Measurements from ENCODE around the gene RUNX2. TPM values are rescaled to one million over a fixed set of nuclear protein-coding genes. Genes with fewer than 3 reads are reported as not detected.

The RUNX2 gene
- total and polyA plus RNA-seq, 8 donors: 0.09 to 3.8 (median 0.35) TPM

DNA sequence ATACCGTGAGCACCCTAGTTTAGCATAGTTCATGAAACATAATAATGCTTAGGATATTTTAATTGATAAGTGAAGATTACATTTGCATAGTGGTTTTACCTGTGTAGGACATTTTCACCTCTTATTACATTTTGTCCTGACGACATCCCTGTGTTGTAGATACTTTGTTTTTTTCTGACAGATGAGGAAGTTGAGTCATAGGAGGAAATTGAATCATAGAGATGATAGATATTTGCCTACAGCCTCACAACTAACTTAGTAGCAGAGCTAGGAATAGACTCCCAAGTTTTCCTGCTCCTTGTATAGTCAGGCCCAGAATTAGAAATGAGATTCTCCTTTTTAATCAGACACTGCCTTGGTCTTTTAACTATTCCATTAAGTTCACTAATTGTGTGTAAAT lies 150.1 kb downstream of the RUNX2 start:
- TF ChIP-seq, protein P1, sequence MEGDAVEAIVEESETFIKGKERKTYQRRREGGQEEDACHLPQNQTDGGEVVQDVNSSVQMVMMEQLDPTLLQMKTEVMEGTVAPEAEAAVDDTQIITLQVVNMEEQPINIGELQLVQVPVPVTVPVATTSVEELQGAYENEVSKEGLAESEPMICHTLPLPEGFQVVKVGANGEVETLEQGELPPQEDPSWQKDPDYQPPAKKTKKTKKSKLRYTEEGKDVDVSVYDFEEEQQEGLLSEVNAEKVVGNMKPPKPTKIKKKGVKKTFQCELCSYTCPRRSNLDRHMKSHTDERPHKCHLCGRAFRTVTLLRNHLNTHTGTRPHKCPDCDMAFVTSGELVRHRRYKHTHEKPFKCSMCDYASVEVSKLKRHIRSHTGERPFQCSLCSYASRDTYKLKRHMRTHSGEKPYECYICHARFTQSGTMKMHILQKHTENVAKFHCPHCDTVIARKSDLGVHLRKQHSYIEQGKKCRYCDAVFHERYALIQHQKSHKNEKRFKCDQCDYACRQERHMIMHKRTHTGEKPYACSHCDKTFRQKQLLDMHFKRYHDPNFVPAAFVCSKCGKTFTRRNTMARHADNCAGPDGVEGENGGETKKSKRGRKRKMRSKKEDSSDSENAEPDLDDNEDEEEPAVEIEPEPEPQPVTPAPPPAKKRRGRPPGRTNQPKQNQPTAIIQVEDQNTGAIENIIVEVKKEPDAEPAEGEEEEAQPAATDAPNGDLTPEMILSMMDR (IDR thresholded peaks at IDR 0.05): no peak
- Histone ChIP-seq H3K27ac (no peak overlapping the region), H3K27me3 (no peaks in the 10 kb centered on the region), H3K36me3 (no peaks in the 10 kb centered on the region), H3K4me3 (no peak overlapping the region), H3K4me1 (peaks cover 0 to 23% (median under 1%) of the 10 kb centered on the region in 3 donors), H3K9me3 (no peaks in the 10 kb centered on the region)
- intact Hi-C loops (cut with DNase I): no loop called here
- 74 to 91% methylated on average over 2 of the region's 2 CpGs for WGBS, 2 donors
- FAIRE-seq (no peak), ATAC-seq (peak in 1 of 4 donors; percentile 26), DNase-seq (no peak)

DNA sequence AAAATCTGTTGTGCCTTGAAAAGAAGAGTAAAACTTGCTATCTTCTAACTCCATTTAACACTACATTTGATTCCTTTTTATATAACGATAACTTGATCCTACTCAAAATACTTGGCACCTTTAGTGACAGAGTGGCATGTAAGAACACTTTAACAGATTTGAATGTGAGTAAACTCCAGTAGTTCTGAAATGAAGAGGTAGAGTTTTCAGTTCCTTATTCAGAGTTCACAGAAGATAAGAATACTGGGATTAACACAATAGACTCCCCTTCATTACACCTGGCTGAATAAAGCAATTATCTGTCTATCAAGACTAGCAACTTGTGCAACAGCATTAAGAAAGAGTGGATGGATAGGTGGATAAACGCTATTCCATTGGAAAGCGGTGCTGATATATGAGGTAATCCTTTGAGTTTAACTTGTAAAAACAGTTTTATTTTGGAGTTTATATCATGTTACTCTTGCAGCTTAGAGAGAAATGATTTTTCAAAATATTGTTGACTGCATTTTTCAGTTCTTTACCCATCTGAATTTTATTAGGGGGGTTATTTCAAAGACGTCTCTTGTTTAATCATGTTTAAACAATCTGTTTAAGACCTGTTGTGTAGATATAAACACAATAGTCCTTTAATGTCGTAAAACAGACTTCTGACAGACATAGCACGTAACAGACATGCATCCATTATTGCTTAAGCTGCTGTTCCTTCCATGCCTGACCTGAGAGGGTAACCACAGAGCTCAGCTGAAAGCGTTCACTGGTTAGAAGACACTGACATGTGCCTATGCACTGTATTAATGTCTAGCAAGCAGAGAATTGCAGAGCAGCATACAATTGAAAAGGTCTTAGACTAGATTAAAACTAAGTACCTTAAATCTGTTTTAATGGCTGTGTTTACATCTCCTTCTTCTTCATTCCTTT lies 152.0 kb downstream of the RUNX2 start:
- no peaks in the 10 kb centered on the region for H3K36me3 ChIP-seq
- intact Hi-C loops (cut with DNase I): no loop called here
- no peaks in the 10 kb centered on the region for H3K9me3 ChIP-seq
- TF ChIP-seq, protein P1 (IDR thresholded peaks at IDR 0.05): no peak
- H3K4me3 ChIP-seq: no peak overlapping the region
- H3K27me3 ChIP-seq: no peaks in the 10 kb centered on the region
- H3K27ac ChIP-seq: no peak overlapping the region
- 53 to 59% methylated on average over 7 of the region's 7 CpGs for WGBS, 2 donors
- no peak for DNase-seq
- FAIRE-seq: no peak
- H3K4me1 ChIP-seq: peaks cover 0 to 9% (median 0%) of the 10 kb centered on the region in 3 donors
- ATAC-seq: peak in 2 of 4 donors; percentile 47 to 72

DNA sequence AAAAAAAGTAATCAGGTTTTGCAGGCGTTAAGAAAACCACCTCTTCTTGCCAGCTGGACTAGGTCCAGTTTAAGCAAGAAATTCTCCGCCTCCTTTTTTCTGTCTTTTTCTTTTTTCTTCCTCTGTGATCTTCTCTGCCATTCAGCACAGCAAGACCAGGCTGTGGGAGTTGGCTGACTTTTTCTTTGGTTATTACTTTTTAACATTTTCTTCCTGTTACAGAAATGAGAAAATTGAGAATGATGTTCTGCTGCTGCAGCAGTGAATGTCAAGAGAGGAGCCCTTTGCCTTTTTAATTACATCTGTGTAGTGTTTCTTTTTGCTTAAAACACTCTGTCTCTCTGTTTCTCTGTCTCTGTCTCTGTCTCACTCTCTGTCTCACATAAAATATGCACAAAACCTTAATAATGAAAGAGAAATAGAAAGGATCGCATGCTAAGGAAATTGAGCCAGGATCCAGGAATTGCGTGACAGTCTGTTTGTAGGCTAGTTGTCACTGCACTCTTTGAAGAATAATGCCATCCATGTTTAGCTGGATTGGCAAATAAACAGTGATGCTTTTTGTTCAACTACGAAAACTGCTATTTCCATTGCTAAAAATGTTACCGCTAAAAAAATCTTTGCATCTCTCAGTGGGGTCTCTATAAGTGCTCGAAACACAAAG lies 152.8 kb downstream of the RUNX2 start:
- Histone ChIP-seq H3K9me3 (no peaks in the 10 kb centered on the region), H3K4me3 (no peak overlapping the region), H3K27ac (no peak overlapping the region), H3K4me1 (peaks cover 0 to 9% (median 0%) of the 10 kb centered on the region in 3 donors), H3K27me3 (no peaks in the 10 kb centered on the region), H3K36me3 (no peaks in the 10 kb centered on the region)
- FAIRE-seq: no peak
- TF ChIP-seq, protein P1 (IDR thresholded peaks at IDR 0.05): no peak
- DNase-seq: no peak
- intact Hi-C loops (cut with DNase I): no loop called here
- 56 to 60% methylated on average over 7 of the region's 7 CpGs for WGBS, 2 donors
- peak in 2 of 4 donors; percentile 20 to 37 for ATAC-seq

DNA sequence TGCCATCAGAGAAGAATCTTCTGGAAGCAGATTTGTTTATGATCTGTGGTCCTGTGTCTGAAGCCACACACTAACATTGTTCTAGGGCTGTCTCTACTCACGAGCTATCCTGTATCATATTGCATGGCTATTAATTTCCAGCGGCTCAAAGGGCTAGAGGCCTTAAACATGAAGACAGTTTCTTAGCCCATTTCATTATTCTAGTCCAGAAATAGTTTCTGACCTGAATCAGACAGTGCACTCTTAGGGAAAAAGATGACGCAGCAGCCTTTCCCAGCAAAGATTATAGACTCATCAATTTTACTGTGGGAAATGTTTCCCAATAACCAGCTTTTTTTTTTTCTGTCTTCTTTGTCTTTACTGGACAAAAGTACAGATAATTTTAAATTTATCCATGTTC lies 154.9 kb downstream of the RUNX2 start:
- no peak for FAIRE-seq
- peaks cover 0 to 9% (median 0%) of the 10 kb centered on the region in 3 donors for H3K4me1 ChIP-seq
- WGBS, 2 donors: 73 to 85% methylated on average over 3 of the region's 3 CpGs
- no peak overlapping the region for H3K27ac ChIP-seq
- H3K4me3 ChIP-seq: no peak overlapping the region
- peak in 2 of 4 donors; percentile 61 to 74 for ATAC-seq
- intact Hi-C loops (cut with DNase I): no loop called here
- DNase-seq: no peak
- no peaks in the 10 kb centered on the region for H3K9me3 ChIP-seq
- H3K27me3 ChIP-seq: no peaks in the 10 kb centered on the region
- TF ChIP-seq, protein P1 (IDR thresholded peaks at IDR 0.05): no peak
- H3K36me3 ChIP-seq: no peaks in the 10 kb centered on the region

All from pancreas (tissue), 10 donors.